Activated CD4-positive, alpha-beta T cell treated with anti-CD3 and anti-CD28 coated beads, Interleukin-2, Interleukin-4, amounts not matched to agents 100 ng/mL and 50 ng/mL, durations not matched to agents 16 hours and 8 hours (primary cell): Measurements from ENCODE around the gene ADNP.

Source experiments
- DNase-seq: peaks from one replicate; pipeline ENCODE4 v3.0.0-alpha.2; 2020; ENCODE audit warnings: low spot score

ADNP gene

DNA sequence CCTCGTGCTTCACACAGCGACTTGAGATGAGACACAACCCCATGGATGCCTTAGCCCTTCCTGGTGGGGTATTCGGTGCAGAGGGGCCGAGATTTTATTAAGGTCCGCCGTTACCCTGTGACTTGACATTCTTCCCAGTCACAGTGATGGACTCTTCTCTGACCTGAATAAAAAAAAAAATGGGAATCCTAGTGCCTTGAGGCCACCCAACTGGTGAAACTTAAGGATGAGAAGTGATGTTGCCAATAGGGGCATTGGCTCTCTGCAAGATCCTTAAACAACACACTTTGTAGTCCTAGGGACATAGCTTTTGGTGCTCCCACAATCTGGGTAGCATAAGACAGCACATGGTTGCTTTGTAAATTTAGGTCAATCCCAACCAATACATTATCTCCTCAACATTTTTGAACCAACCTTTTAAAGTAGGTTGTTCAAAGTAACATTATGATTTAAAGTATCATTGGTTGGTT, 814 bp upstream of the ADNP start:
- DNase-seq, result no peak

DNA sequence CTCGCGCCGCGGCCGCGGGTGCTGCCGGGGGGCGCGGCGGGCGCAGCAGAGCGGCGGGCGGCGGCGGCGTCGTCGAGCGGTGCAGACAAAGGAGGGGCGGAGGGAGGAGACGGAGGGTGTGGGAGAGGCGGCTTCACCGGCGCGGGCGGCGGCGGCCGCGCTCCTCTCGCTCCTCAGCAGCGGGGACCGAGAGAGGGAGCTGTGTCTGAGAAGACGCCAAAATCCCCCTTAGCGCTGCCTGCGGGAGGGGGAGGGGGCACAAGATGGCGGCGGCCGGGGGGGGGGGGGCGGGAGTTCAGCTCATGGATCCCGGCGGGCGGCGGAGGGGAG, 296 bp downstream of the ADNP start:
- no peak for DNase-seq

DNA sequence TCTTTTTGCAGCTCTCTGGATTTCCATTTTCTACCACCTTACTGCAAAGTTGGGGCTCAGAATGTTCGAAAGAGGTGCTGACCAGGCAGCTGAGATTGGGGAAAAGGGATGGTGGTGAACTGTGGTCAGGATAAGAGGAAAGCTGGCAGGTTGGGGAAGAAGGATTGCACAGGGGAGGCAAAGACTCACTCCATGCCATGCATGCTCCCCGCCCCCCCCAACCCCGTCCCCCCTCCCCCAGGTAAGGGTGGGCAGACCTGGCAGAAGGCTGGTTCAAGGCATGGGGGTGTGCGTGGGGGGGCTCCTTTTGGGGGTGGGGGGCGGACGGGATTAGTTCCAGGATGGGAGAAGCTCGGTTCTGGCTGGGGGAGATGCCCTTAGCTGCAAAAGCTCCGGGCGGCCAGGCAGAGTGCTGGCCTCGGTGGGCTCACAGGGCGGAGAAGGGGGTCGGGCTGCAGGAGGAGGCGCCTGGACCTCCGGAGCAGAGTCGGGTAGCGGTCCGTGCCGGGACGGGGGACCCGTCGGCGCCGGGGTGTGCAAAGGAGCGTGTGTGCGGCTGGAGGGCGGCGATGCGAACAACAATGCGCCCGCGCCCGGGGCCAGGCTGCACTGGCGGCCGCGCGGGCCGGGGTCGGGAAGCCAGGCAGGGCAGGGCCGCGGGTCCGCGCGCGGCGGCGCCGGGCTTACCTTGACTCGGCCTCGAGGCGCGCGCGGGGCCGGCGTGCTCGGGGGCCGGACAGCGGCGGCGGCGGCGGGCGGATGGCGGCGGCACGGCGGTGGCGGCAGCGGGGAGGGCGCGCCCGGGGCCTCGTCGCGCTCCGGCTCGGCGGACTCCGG, 880 bp downstream of the ADNP start:
- DNase-seq, result no peak

DNA sequence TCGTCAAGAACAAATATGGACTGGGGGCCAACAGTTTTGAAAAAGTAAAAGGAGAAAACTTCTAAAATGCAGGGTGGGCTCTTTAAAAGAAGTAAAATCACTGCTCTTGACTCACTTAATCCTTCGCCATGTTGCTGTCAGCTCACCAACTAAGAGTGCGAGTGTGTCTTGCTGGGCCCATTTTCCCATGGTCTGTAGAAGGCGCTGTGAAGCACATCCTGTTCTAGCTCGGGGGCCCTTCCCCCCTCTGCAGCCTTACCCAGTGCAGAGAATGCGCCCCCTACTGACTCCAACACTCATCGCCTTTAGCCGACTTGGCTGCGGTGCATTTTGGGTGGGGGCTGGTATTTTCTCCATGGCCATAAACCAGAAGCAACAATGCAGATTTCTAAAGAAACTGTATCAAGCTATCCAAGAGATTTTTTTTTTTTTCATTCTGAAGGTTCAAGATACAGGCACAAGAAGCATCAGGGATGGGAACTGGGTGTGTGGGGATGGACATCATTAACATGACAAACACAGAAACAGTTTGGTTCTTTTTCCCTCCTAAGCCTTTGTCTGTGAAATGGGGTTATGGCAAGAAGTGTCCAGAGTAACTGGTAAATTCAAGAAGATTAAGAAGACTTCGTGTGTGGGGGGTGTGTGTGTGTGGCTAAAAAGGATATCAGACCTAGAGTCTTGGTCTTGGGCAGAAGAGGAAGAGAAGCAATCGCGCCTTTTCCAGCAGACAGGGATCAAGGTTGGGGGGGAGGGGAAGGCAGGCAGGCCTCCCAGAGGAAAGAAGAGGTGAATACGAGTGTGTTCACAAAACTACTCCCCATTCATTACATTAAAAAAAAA, 1.7 kb downstream of the ADNP start:
- DNase-seq, result peak; percentile 97

DNA sequence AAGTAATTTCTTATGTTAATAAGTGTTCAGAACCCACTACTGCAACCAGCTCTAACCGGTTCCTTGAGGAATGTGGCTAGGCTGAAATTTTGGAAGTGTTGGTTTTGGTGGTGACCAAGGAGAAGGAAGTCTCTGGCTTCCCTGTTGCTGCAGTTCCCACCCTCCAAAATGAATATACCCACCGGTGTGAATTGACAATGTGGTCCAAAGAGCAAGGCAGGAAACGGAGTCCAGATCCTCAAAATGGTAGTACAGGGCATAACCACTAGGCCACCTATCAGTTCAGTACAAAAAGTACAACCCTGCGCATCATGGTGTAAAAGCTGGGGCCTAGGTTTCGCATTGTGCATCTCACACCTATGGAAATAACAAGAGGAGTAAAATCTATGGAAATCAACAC, 2.8 kb downstream of the ADNP start:
- peak; percentile 16 for DNase-seq

DNA sequence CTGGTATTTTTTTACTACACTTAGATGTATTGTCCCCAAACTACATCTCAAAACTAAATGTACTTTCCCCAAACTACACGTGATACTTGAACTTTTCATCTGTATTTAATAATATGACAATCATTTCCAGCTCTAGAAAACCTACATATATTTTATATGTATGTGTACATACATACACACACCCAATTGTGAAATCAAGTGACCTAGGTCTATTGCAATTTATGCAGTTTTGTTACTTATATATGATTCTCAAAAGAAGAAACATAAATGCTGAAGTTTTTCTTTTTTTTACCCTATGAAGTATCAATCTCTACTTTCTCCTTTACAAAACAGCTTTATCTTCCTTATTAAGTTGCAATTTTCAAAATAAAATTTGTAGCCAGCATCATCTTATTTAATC, 4.7 kb downstream of the ADNP start:
- no peak for DNase-seq

DNA sequence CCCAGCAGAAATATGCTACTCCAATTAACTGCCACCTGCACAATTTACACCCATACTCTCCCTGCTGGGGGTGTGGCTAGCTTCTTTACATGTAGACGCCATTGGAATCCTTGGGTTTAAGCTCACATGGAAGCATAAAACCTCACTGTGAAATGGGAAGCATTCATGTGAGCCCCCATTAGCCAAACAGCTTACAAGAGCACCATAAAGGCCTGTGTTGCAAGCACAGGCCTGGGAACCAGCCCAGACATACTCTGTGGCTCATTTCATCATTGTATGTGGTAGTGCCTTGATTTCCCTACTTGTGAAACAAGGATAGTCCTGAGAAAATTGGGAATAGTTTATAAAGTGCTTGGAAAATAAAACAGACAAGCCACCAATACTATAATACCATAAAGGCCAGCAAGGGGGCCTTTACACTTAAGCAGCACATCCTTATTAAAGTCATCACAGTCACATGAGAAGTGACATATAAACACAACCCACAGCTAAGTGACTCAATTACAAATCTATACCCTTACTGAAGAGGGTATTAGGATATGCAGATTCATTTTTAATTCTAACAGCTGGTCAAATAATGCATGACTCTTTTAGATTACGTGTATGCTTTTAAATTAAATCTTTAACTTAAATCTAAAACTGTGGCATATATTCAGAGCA, 6.8 kb downstream of the ADNP start:
- no peak for DNase-seq

DNA sequence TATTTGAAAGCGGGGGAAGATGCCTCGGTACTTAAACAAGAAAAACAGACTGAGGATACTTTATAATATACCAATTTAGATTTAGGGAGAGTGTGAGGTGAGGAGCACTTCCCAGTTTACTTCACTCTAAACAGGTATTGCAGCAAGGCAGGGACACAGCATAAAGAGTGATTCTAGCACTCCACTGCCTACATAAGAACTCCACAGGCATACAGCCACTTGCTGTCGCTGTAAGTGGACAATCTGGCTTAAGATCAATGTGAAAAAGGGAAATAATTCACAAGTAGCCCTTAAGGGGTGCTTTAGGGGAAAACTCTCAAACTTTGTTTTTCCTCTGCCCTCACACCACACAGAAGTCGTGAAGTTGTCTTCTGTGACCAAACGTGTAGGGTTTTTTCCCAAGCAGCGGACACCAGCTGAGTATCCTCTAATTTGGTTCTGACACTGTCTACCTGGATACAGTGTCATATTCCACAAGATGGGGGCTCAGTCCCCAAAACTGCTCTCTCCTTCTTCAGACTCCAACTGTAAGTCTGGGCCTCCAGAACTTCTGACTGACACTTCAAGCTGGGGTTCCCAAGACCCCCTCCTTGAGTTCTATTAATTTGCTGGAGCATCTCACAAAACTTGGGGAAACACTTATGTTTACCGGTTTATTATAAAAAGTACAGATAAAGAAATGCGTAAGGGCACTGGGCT, 9.3 kb downstream of the ADNP start:
- no peak for DNase-seq

DNA sequence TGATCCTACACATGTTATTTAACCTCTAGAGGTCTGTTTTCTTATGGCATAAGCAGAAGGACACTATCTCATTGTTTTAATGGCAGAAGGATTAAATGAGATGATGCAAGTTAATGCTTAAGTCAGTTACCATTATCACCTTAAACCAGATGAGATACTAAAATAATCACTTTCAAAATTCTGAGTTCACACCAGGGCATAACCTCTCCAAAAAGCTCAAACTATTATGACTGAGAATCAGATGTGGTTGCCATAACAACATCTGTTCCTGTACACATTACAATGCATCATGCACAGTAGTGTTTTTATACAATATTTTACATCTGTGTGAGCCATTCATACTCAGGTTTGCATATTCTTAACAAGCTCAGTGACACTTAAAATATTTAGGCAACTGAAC, 10.2 kb downstream of the ADNP start:
- DNase-seq, result peak; percentile 21

DNA sequence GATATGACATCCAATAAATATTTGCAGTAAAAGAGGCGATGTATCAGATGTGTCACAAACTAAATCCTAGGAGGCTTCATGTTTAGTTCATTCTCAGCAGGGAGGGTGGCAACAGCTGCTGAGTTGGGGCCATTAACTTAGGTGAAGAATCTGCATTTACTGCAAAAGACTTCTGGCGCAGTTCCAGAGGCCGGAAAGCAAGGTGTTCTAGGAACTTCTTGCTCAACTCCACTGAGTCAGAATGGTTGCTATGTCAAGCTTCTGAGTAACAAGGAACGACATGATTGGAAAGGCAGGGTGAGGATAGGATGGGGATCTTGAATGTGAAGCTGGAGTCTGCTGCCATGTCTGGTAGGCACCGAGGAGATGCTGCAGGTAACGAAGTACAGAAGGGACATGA, 11.7 kb downstream of the ADNP start:
- DNase-seq, result no peak

DNA sequence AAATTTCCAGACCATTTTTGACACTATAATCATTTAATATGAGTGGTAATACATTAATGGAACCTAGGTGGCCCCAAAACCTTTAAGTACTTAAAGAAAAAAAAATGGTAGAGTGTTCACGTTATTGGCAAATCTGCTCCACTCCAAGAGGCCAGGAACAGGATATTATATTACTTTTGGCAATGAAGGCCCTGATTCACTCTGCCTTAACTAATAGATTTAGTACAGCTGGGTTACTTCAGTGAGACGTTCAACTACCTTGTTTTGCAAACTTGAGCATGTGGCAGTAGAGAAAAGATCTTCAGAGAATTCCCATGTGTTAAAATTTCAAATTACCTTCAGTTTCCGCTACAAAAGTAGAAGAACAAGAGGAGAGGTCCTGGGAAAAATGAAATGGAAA, 12.8 kb downstream of the ADNP start:
- no peak for DNase-seq

DNA sequence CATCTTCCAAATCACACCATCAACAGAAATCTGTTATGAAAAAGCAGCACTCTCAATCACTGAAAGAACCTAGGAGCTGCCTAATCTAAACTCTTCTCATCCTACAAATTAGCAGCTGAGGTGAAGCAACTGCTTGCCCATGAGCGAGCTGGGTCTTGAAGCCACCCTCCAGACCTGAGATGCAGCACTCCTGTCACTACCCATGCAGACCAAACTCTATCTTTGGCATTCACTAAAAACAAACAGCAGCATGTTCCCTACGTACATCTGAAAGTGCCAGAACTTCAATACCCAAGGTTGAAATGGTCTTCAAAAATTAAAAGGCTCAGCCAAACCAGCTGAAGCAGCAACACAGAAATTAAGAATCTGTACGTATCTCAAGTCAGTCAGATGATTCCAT, 14.3 kb downstream of the ADNP start:
- no peak for DNase-seq

DNA sequence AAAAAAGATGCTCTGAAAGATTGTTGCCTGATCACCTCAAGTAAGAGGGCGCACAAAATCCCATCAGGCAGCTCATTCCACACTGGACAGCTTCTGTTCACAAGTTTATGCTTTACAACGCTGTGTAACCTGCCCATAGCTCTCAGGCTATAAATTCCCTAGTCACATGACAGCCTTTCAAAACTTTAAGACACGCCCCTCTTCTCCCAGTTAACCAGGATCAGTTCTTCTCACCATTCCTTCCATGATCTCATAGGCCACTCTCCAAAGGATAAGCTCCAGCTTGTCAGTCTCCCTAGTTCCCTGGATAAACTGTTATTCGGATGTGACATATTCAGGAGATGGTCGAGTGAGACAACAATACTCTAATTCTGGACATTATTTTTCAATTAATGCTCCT, 15.0 kb downstream of the ADNP start:
- DNase-seq, result no peak

DNA sequence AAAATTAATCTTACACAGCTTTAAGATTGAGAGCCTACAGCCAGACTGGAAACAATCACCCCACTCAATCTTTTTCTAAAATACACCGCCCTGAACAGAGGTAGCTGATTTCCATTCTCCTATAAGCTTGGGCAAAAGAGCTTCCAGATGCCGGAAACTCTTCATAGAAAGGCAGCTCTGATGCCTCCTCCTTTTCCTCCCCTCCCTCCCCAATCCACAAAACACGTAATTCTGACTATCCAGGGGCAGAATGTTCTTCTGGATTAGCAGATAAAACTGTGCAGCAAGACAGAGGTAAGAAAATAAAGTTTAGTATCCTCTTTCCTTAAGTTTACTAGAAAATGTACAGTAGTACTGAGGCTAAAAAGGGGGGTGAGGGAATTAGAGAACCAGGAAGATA, 15.8 kb downstream of the ADNP start:
- no peak for DNase-seq

DNA sequence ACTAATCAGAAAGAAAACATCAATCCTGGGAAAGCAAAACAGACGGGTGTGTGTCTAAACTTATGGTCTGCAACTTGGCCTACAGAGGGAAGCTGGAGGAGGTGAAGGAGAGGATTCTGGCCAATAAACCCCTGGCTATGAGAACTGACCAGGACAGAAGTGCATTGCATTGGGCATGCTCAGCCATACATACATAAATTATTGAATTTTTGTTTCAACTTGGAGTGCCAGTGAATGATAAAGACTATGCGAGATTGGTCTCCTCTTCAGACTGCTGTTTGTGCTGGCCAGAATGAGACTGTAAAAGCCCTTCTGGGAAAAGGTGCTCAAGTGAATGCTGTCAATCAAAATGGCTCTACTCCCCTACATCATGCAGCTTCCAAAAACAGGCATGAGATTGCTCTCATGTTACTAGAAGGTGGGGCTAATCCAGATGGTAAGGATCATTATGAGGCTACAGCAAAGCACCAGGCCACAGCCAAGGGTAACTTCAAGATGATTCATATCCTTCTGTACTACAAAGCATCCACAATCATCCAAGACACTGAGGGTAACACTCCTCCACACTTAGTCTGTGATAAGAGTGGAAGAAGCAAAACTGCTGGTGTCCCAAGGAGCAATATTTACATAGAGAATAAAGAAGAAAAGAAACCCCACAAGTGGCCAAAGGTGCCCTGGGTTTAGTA, 17.4 kb downstream of the ADNP start:
- peak; percentile 65 for DNase-seq

DNA sequence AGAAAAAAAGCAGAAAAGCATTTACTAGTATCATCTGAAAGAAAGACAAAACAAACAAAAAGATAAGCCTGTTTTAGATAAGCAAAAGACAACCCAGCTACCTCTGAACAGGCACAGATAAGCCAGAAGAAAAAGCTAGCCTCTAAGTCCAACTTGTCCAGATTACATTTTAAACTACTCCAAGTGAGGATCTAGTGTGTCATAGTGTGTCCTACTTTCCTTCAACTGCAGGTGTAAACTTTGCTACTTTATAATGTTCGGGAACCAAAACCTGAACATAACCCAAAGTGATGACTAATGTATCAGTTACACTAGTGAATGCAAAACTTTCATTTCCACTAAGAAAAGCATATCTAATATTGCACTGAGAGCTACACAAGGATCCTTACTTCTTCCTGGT, 19.5 kb downstream of the ADNP start:
- no peak for DNase-seq

DNA sequence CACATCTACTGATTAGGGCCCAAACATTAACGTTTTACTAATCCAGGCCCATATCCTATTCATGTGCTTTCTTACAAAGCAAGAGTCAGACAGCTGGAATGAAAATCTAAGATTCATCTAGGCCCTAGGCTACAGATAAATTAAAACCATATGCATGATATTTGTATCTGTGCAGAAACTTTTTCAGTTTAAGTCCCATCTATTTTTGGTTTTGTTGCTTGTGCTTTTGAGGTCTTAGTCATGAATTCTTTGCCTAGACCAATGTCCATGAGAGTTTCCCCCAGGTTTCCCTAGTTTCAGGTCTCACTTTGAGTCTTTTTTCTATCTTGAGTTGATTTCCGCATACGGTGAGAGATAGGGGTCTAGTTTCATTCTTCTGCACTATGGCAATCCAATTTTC, 20.2 kb downstream of the ADNP start:
- DNase-seq, result no peak

DNA sequence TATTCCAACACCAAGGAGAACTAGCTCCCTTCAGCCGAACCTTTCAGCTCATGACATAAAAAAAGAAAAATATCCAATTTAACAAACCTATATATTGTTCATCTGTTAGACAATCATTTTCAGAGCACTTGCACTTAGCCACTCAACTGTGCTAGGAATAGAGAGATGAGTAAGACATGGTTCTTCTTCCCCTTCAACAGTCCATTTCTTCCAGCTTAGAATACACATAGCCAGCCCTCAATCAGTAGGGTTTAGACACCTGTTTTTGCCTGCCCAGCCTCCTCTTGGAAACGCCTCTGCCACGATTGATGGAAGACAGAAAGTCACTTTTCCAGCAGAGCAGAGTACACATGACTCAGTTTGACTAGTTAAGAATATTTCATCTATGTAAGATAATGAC, 21.8 kb downstream of the ADNP start:
- no peak for DNase-seq

DNA sequence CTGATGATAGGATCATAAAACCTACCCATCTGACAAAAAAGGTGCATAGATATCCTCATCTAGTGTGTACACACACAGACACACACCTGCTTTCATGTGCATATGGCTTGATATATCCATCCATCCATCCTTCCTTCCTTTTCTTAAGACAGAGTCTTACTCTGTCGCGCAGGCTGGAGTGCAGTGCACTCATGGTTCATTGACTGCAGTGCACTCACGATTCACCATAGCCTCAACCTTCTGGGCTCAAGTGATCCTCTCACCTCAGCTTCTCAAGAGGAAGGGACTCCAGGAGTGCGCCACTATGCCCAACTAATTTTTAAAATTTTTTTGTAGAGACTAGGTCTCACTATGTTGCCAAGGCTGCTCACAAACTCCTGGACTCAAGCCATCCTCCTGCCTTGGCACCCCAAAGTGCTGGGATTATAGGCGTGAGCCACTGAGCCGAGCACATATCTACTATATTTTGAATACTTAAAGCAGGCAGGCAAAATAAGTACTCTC, 27.1 kb downstream of the ADNP start:
- no peak for DNase-seq

DNA sequence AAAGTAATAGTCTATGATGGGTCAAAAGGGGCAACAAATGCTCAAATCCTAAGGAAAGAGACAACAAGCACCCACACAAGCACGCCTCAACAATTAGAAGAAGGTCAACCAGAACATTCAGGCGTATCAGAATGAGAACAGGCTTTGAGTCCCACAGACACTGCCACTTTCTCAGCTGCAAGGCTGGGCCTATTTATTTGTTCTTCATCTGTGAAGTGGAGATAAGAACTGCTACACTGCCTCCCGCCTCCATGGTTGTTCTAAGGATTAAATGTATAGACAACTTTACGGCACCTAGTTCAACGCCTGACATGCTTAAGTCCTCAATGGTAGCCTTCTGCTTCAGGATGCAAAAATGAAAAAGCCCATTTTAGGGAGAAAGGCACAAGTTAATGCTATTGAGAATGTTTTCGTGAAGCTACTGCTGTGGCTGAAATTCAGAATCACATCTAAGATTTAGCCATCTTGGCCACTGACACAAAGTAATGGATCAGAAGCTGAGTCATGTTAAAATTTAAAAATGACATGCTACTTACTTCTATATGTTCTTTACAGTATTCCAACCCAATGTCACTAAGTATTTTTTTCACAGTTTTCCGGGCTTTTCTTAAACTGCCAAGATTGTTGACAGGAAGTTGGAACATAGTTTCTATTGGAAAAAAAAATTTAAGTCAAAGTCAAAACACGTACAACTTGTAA, 27.7 kb downstream of the ADNP start:
- no peak for DNase-seq

DNA sequence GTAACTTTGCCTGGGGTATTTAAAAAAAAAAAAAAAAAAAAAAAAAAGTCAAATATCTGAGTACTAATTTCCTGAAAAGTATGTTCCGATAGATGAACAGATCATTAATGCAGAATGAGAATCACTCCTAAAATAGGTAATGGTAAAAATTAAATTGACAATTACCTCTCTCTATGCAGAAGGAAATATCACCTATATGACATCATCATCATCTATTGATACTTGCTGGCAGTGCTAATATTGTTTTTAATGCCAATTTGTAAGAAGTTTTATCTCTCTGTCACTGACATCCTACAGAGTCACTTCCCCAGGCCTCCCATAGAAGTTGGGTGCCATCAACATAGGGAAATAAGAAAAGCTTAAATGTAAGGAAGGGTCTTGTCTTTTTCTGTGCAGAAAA, 29.9 kb downstream of the ADNP start:
- no peak for DNase-seq
